Measurements from ENCODE around the gene GMNN.

Gene GMNN

GRCh38 chr6:24795106-24795505 is 20.4 kb downstream of the GMNN start:
- no peak overlapping the region for H2AFZ ChIP-seq (ENCODE audit: low read depth, low read length, severe bottlenecking)
- H3K4me3 ChIP-seq (ENCODE audit: insufficient read depth, low read length, poor library complexity, severe bottlenecking): no peak overlapping the region
- H3K9ac ChIP-seq (ENCODE audit: low read length): no peak overlapping the region
- no peaks in the 10 kb centered on the region for H3K9me2 ChIP-seq (replicated peaks; ENCODE audit: insufficient read depth, low read length)
- no peaks in the 10 kb centered on the region for H4K20me1 ChIP-seq (ENCODE audit: low read depth, low read length)
- no peaks in the 10 kb centered on the region for H3K9me3 ChIP-seq (ENCODE audit: insufficient read depth, low read length)
- H3K27ac ChIP-seq (ENCODE audit: low read depth, low read length): no peak overlapping the region
- no peaks in the 10 kb centered on the region for H3K27me3 ChIP-seq (ENCODE audit: low read length)
- H3K79me2 ChIP-seq (ENCODE audit: insufficient read depth, low read length): no peaks in the 10 kb centered on the region
- no peaks in the 10 kb centered on the region for H3K36me3 ChIP-seq (ENCODE audit: low read length)
- TF ChIP-seq CTCF (IDR thresholded peaks at IDR 0.05; ENCODE audit: insufficient read depth, low read length, poor library complexity, severe bottlenecking) (no peak), EZH2phosphoT487 (conservative IDR thresholded peaks at IDR 0.05; ENCODE audit: low read length) (no peak)
- peaks cover 17% of the 10 kb centered on the region for H3F3A ChIP-seq (ENCODE audit: insufficient read depth)
- H3K4me2 ChIP-seq (ENCODE audit: low read depth, low read length, poor library complexity, severe bottlenecking): no peak overlapping the region

GRCh38 chr6:24796616-24797290 is 22.0 kb downstream of the GMNN start:
- no peak overlapping the region for H3K4me2 ChIP-seq (ENCODE audit: low read depth, low read length, poor library complexity, severe bottlenecking)
- no peak for TF ChIP-seq CTCF (IDR thresholded peaks at IDR 0.05; ENCODE audit: insufficient read depth, low read length, poor library complexity, severe bottlenecking)
- no peak for TF ChIP-seq EZH2phosphoT487 (conservative IDR thresholded peaks at IDR 0.05; ENCODE audit: low read length)
- H2AFZ ChIP-seq (ENCODE audit: low read depth, low read length, severe bottlenecking): no peak overlapping the region
- no peaks in the 10 kb centered on the region for H3K79me2 ChIP-seq (ENCODE audit: insufficient read depth, low read length)
- H3F3A ChIP-seq (ENCODE audit: insufficient read depth): peaks cover 12% of the 10 kb centered on the region; the same call in 1 of the 2 replicates
- no peaks in the 10 kb centered on the region for H3K9me2 ChIP-seq (replicated peaks; ENCODE audit: insufficient read depth, low read length)
- no peaks in the 10 kb centered on the region for H3K27me3 ChIP-seq (ENCODE audit: low read length)
- H3K27ac ChIP-seq (ENCODE audit: low read depth, low read length): no peak overlapping the region
- H3K36me3 ChIP-seq (ENCODE audit: low read length): no peaks in the 10 kb centered on the region
- no peaks in the 10 kb centered on the region for H4K20me1 ChIP-seq (ENCODE audit: low read depth, low read length)
- no peak overlapping the region for H3K4me3 ChIP-seq (ENCODE audit: insufficient read depth, low read length, poor library complexity, severe bottlenecking)
- H3K9ac ChIP-seq (ENCODE audit: low read length): no peak overlapping the region
- no peaks in the 10 kb centered on the region for H3K9me3 ChIP-seq (ENCODE audit: insufficient read depth, low read length)

GRCh38 chr6:24797596-24798216 is 23.0 kb downstream of the GMNN start:
- no peak overlapping the region for H3K4me2 ChIP-seq (ENCODE audit: low read depth, low read length, poor library complexity, severe bottlenecking)

More at GRCh38 chr6:24797596-24798216, 23.0 kb downstream of the GMNN start:
- Histone ChIP-seq H2AFZ (ENCODE audit: low read depth, low read length, severe bottlenecking) (no peak overlapping the region), H3K9me2 (replicated peaks; ENCODE audit: insufficient read depth, low read length) (no peaks in the 10 kb centered on the region), H4K20me1 (ENCODE audit: low read depth, low read length) (no peaks in the 10 kb centered on the region), H3K9ac (ENCODE audit: low read length) (no peak overlapping the region), H3K36me3 (ENCODE audit: low read length) (no peaks in the 10 kb centered on the region), H3F3A (ENCODE audit: insufficient read depth) (peaks cover 20% of the 10 kb centered on the region), H3K4me3 (ENCODE audit: insufficient read depth, low read length, poor library complexity, severe bottlenecking) (no peak overlapping the region), H3K79me2 (ENCODE audit: insufficient read depth, low read length) (no peaks in the 10 kb centered on the region), H3K9me3 (ENCODE audit: insufficient read depth, low read length) (no peaks in the 10 kb centered on the region), H3K27ac (ENCODE audit: low read depth, low read length) (no peak overlapping the region), H3K27me3 (ENCODE audit: low read length) (no peaks in the 10 kb centered on the region)
- TF ChIP-seq CTCF (IDR thresholded peaks at IDR 0.05; ENCODE audit: insufficient read depth, low read length, poor library complexity, severe bottlenecking): no peak
- TF ChIP-seq EZH2phosphoT487 (conservative IDR thresholded peaks at IDR 0.05; ENCODE audit: low read length): no peak
